ENCODE measurements around the gene APIP. TPM values are rescaled to one million over a fixed set of nuclear protein-coding genes. Genes with fewer than 3 reads are reported as not detected.

APIP gene
- total and polyA plus RNA-seq, 2 experiments from 2014 or later, result 22.5 to 25.2 TPM

DNA sequence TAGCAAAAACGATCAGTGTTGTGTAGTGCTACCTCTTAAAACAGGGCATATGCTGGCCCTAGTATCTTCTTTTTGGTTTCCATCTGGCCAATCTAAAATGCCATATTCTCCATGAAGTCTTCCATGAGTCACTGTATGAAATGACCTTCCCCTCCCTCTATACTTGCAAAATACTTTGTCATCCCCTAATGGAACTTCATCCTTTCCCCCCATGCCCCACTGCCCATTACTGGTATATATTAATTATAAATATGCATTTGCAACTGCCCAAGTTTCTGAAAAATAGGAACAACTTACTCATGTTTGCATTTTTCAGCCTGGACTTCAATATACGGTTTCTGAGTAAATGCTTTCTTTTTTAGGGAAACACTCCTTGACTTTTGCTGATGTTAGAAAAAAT is 4.5 kb downstream of the APIP start:
- Histone ChIP-seq H2AFZ (no peak overlapping the region), H3K4me1 (ENCODE audit: insufficient read depth) (peaks cover 6% of the 10 kb centered on the region), H4K20me1 (ENCODE audit: insufficient read depth) (no peaks in the 10 kb centered on the region), H3K36me3 (ENCODE audit: low read depth) (no peaks in the 10 kb centered on the region), H3K9ac (no peak overlapping the region), H3K4me3 (no peak overlapping the region), H3K79me2 (ENCODE audit: insufficient read depth) (peaks cover 64% of the 10 kb centered on the region), H3K9me3 (ENCODE audit: low read depth) (no peaks in the 10 kb centered on the region), H3K9me2 (ENCODE audit: insufficient read depth) (no peaks in the 10 kb centered on the region), H3K27me3 (replicated peaks; ENCODE audit: insufficient read depth) (no peaks in the 10 kb centered on the region), H3K4me2 (ENCODE audit: unreplicated experiment) (no peak overlapping the region), H3K27ac (no peak overlapping the region), H3F3A (ENCODE audit: insufficient read depth) (peaks cover 9% of the 10 kb centered on the region)
- 100% methylated on average over 2 of the region's 2 CpGs for WGBS, 2 experiments (ENCODE audit: low coverage in 1 of 2, low lambda C conversion rate in 2 of 2, missing lambda C conversion rate in 2 of 2)
- in situ Hi-C loops (cut with MboI), result no loop called here
- TF ChIP-seq EZH2 (IDR thresholded peaks at IDR 0.05; ENCODE audit: insufficient read depth, poor library complexity, severe bottlenecking), result no peak
- TF ChIP-seq EZH2phosphoT487 (IDR thresholded peaks at IDR 0.05; ENCODE audit: insufficient read depth, low read depth), result no peak
- no peak for DNase-seq

DNA sequence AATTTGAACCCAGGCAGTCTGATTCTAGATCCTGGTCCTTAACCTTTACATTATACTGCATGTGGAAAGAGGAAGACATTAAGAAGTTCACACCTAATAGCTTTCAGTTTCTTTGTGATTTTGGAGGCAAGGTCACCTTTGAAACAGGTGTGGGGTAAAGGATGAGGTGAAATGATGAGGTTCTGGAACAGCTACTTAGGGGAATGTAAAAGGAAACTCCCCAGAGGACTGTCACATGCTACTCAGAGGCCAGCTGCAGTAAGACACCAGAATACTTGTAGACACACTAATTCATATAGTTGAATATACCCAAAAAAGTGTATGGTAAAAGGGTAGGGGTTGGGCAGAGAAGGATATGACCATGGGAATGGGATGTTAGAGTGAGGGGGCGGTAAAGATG is 5.4 kb downstream of the APIP start:
- 92 to 100% methylated on average over 1 of the region's 1 CpG for WGBS, 2 experiments (ENCODE audit: low coverage in 1 of 2, low lambda C conversion rate in 2 of 2, missing lambda C conversion rate in 2 of 2)
- Histone ChIP-seq H3K4me1 (ENCODE audit: insufficient read depth) (peaks cover 6% of the 10 kb centered on the region), H4K20me1 (ENCODE audit: insufficient read depth) (no peaks in the 10 kb centered on the region)

DNA sequence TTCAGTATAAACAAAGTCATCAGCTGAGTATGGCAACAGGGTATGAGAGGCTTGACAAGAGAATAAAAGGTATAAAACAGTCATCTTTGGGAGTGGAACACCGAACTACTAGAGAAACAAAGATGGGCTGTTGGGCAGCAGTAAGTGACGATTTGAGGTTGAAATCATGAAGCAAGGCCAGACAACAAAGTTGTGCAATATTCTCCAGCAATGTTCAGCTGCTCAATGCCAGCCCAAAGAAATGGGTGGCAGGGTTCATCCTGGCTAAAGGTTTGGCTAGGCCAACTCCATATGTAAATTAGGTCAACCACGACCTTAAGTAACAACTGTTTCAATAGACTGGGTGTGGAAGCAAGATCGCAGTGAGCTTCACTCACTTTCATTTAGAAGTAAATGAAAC is 6.2 kb downstream of the APIP start:
- 55 to 56% methylated on average over 4 of the region's 4 CpGs for WGBS, 2 experiments (ENCODE audit: low coverage in 1 of 2, low lambda C conversion rate in 2 of 2, missing lambda C conversion rate in 2 of 2)

More for the DNA sequence above, 5.4 kb downstream of the APIP start:
- Histone ChIP-seq H3K9me3 (ENCODE audit: low read depth) (no peaks in the 10 kb centered on the region), H3K9me2 (ENCODE audit: insufficient read depth) (no peaks in the 10 kb centered on the region), H3K9ac (no peak overlapping the region), H3K36me3 (ENCODE audit: low read depth) (no peaks in the 10 kb centered on the region), H2AFZ (no peak overlapping the region), H3K4me2 (ENCODE audit: unreplicated experiment) (no peak overlapping the region), H3K4me3 (no peak overlapping the region), H3K27ac (no peak overlapping the region), H3K79me2 (ENCODE audit: insufficient read depth) (peaks cover 65% of the 10 kb centered on the region), H3F3A (ENCODE audit: insufficient read depth) (peaks cover 9% of the 10 kb centered on the region), H3K27me3 (replicated peaks; ENCODE audit: insufficient read depth) (no peaks in the 10 kb centered on the region)
- in situ Hi-C loops (cut with MboI), result no loop called here
- TF ChIP-seq EZH2phosphoT487 (IDR thresholded peaks at IDR 0.05; ENCODE audit: insufficient read depth, low read depth) (no peak), EZH2 (IDR thresholded peaks at IDR 0.05; ENCODE audit: insufficient read depth, poor library complexity, severe bottlenecking) (no peak)
- no peak for DNase-seq

DNA sequence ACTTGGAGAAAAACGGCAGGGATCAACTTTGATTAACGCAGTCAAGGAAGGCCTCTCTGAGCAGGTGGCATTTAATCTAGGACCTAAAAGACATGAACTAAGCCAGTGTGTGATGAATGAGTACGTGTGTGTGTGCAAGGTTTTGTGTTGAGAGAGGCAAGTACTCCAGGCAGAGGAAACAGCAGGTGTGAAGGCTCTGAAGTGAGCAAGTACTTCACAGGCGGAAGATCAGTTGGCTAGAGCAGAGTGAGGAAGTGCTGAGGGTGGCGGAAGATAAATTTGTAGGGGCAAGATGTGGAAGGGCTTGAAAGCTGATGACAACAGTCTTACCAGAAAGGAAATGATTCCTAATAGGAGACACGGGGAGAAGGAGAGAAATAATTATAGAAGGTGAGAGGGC is 6.8 kb downstream of the APIP start:
- DNase-seq, result no peak
- Histone ChIP-seq H4K20me1 (ENCODE audit: insufficient read depth) (no peaks in the 10 kb centered on the region), H3F3A (ENCODE audit: insufficient read depth) (no peaks in the 10 kb centered on the region), H2AFZ (no peak overlapping the region), H3K27ac (no peak overlapping the region), H3K9me2 (ENCODE audit: insufficient read depth) (no peaks in the 10 kb centered on the region), H3K27me3 (replicated peaks; ENCODE audit: insufficient read depth) (no peaks in the 10 kb centered on the region), H3K4me3 (no peak overlapping the region), H3K4me2 (ENCODE audit: unreplicated experiment) (no peak overlapping the region), H3K9me3 (ENCODE audit: low read depth) (no peaks in the 10 kb centered on the region), H3K79me2 (ENCODE audit: insufficient read depth) (peaks cover 56% of the 10 kb centered on the region), H3K36me3 (ENCODE audit: low read depth) (no peaks in the 10 kb centered on the region), H3K9ac (no peak overlapping the region), H3K4me1 (ENCODE audit: insufficient read depth) (no peaks in the 10 kb centered on the region)
- no peak for TF ChIP-seq EZH2phosphoT487 (IDR thresholded peaks at IDR 0.05; ENCODE audit: insufficient read depth, low read depth)
- TF ChIP-seq EZH2 (IDR thresholded peaks at IDR 0.05; ENCODE audit: insufficient read depth, poor library complexity, severe bottlenecking), result no peak
- WGBS, 2 experiments (ENCODE audit: low coverage in 1 of 2, low lambda C conversion rate in 2 of 2, missing lambda C conversion rate in 2 of 2), result 73 to 76% methylated on average over 6 of the region's 6 CpGs
- in situ Hi-C loops (cut with MboI), result no loop called here

More for the DNA sequence above, 6.2 kb downstream of the APIP start:
- no peak for DNase-seq
- no peaks in the 10 kb centered on the region for H3K27me3 ChIP-seq (replicated peaks; ENCODE audit: insufficient read depth)
- TF ChIP-seq EZH2 (IDR thresholded peaks at IDR 0.05; ENCODE audit: insufficient read depth, poor library complexity, severe bottlenecking), result no peak
- H3K4me1 ChIP-seq (ENCODE audit: insufficient read depth), result peaks cover 1% of the 10 kb centered on the region; the same call in 1 of the 2 replicates
- H3K4me3 ChIP-seq, result no peak overlapping the region
- no peak overlapping the region for H2AFZ ChIP-seq
- H3K36me3 ChIP-seq (ENCODE audit: low read depth), result no peaks in the 10 kb centered on the region
- in situ Hi-C loops (cut with MboI), result no loop called here
- H3F3A ChIP-seq (ENCODE audit: insufficient read depth), result peaks cover under 1% of the 10 kb centered on the region; the same call in 1 of the 2 replicates
- no peak overlapping the region for H3K9ac ChIP-seq
- no peaks in the 10 kb centered on the region for H3K9me2 ChIP-seq (ENCODE audit: insufficient read depth)
- no peak overlapping the region for H3K4me2 ChIP-seq (ENCODE audit: unreplicated experiment)
- no peak overlapping the region for H3K27ac ChIP-seq
- peaks cover 61% of the 10 kb centered on the region for H3K79me2 ChIP-seq (ENCODE audit: insufficient read depth)
- no peaks in the 10 kb centered on the region for H3K9me3 ChIP-seq (ENCODE audit: low read depth)
- no peaks in the 10 kb centered on the region for H4K20me1 ChIP-seq (ENCODE audit: insufficient read depth)

All from GM23248 (cell line).